NCI-H526 (cell line): ENCODE data around the gene HECTD3.
"Not testable (repeated sequence)": the region's sequence is repeated elsewhere in the genome, so short reads cannot be mapped to it uniquely, and the experiment has no call there.

Source experiments
- DNase-seq, 2 experiments: peaks; one replicate each; lab custom pipeline; 2025; lab: John Stamatoyannopoulos, UW

The HECTD3 gene

DNA sequence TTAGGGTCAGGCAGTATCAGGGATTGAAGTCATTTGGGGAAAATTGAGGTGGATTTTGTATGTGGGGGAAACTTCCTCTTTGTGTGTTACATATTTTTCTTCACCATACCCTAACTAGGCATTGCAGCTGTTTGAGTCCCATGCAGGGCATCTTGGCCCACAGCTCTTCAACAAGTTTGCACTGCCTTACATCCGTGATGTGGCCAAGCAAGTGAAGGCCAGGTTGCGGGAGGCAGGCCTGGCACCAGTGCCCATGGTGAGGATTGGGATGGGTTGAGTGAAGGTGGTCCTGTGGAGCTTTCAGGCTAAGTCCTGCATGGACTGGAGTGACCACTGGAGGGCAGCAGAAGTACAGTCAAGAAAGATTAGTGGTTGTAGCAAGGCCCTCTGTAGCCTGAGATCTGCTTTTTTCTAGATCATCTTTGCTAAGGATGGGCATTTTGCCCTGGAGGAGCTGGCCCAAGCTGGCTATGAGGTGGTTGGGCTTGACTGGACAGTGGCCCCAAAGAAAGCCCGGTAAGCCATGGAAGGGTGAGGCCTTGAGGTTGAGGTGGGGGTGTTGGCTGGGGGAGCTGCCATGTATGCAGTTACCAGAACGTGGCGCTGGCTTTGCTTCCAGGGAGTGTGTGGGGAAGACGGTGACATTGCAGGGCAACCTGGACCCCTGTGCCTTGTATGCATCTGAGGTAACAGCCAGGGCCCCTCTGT, 3.4 kb upstream of the HECTD3 start:
- peak; percentile 78 to 93 for DNase-seq

DNA sequence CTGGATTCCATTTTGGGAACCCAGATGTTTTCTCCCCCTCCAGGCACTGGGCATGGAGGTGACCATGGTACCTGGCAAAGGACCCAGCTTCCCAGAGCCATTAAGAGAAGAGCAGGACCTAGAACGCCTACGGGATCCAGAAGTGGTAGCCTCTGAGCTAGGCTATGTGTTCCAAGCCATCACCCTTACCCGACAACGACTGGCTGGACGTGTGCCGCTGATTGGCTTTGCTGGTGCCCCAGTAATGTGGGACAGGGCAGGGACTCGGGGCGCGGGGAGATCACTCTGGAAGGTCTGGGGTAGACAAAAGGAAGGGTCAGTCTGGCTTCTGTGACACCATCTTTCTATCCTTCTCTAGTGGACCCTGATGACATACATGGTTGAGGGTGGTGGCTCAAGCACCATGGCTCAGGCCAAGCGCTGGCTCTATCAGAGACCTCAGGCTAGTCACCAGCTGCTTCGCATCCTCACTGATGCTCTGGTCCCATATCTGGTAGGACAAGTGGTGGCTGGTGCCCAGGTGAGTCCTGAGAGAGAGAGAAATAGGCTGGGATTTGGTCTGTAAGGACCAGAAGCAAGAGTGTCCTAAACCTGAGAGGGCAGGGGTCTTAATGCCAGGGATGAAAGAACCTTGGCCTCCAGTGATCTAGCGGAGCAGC, 2.6 kb upstream of the HECTD3 start:
- DNase-seq, result no peak

DNA sequence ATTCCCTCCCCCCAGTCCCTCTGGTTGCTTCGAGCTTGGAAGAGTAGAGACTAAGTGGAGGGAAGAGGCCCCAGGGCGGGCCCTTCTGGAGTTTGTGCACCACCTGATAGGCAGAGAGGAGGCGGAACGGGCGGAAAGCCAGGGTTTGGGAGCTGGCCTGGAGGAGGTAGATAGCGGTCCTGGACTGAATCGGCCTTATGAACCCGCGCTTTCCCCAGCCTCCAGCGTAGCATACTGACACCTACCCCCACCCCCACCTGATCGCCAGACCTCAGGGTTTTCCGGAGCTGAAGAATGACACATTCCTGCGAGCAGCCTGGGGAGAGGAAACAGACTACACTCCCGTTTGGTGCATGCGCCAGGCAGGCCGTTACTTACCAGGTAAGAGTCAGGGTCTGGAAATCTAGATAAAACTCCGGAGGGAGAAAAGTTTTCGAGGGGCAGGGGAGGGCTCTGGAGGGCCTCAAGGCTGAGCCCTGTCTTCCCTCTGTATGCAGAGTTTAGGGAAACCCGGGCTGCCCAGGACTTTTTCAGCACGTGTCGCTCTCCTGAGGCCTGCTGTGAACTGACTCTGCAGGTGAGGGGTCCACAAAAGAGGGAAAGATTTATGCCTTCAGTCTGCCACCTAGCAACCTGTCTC, 1.6 kb upstream of the HECTD3 start:
- DNase-seq, result peak; percentile 35 to 71

DNA sequence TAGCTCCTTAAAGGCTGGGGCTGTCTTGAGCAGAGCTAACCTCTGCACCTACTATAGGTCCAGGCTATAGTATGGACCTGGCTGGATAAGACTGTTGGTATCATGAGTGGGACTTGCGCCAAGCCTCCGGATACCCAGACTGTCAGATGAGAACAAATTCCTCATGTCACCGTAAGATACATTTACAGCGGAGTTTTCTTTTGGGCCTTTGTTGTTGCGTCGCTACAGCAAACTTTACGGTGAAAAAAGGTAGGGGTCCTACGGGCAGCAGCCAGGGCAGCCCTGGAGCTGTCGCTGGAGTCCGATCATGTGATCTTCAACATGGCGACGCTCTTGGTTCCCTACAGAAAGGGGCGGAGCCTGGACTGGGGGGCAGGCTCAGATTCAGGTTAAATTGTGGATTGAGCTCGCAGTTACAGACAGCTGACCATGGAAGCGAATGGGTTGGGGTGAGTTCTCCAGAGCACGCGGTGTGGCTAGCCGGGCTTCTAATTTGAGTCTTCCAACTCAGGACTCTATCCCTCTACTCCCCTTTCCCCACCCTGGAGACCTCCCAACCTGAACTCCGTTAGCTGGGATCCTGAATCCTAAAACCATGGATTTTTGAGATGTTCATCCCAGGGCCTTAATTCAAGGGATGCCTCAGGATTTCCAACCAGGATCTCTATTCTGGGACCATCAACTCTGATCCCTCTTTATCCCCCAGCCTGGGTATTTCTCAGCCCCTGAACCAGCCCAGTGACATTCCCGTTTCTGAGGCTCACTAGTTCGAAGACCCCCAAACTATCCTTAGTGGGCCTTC, 914 bp upstream of the HECTD3 start, which contains the start of gene UROD:
Gene UROD, plus strand, starts transcription at position 418 of the 802 bp plus-strand sequence. Its CDS starts 12 bp downstream, at position 430.
- DNase-seq, result peak; percentile 97 to 99

DNA sequence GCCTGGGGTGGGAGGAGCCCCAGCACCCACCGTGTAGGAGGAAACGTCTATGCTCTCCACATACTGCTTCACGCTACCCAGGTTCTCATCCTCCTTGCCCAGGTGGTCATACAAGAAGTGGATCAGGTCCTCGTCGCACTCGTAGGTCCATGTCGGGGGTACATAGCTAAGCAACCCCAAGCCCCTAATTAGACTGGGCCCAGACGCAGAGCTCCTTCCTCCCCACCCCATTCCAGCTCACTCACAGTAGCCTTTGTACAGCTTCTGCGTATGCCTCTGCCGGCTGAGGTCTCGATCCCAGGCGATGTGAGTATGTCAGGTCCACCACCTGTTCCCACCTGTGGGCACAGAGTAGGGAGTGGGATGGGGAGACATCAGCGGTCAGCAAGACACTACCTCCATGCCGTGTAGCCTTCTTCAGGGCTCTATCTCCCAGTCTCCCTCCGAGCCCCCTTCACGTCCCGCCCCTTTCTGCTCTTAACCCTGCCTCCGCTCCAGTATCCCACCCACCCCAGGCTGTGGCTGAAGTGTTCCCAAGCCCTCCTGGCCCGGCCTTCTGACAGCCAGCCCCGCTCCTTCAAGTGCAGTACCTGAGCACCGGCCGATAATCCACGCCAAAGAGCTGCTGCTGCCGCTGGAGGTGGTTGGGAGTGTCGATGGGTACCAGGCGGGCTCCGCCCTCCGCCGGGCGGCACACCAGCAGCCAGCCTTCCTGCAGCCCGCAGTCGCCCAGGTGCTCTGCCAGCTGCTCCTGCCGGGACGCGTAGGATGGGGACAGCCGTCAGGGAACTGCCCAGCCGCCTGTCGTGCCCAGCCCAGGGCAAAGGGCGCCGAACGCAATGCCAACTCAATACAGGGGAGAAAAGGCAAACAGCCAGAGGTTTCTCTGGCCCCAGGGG, 919 bp downstream of the HECTD3 start:
- DNase-seq, result peak; percentile 47 to 88

DNA sequence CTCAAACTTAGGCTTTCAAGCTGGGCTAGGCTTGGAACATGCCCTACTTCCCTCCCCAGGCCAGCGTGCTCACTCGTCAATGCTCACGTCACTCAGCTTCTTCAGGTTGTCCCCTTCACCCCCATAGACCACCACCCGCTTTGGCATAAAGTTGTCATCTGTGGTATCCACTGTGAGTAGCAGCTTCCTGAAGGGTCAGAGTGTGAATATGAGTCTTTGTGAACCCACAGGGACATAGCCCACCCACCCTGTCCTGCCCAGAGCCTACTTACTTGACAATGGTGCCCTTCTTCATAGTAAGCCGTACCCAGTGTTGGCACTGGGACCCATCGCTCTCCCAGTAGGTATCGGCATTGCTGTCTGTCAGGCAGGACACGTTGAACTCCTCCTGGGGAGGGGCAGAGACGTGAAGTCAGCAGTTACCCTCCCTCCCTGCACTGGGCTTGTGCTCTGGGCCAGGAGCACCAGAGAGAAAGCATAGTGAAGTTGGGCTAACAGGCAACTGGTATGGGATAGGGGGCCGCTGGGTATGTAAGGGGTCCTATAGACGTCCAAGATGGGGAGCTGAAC, 1.7 kb downstream of the HECTD3 start:
- no peak for DNase-seq

DNA sequence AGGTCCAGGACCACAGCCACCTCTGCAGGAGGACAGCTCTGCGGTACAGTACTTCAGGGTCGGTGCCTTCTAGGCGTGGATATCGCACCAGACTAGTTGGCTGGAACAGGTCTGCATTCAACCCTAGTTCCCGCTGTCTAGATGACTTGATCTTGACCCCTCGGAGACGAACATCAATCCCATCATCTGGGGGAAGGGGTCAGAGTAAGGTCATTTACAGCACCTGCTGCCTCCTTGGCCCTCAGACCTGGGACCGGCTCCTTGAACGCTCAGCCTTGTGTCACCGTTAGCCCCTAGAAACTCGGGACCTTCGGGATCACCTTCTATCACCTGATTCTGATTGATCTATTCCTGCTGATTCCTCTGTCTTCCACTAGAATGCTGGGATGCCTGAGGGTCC, 2.6 kb downstream of the HECTD3 start:
- no peak for DNase-seq

DNA sequence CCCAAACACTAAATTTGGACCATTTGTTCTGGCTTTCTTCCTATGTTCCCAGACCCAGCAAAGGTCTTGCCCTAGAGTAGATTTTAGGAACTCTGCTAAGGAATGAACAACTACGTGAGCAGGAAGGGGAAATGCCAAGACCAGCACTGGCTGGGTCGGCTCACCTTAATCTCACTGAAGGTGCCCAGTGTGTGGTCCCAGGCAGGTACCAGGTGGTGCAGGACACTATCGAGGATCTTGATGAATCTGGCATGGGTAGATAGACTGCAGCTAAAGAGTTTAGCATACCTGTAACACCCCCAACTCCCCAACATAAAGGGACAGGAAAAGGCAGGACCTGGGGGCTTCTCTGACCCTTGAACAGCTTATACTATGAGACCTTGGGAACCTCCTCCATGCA, 3.0 kb downstream of the HECTD3 start:
- no peak for DNase-seq

DNA sequence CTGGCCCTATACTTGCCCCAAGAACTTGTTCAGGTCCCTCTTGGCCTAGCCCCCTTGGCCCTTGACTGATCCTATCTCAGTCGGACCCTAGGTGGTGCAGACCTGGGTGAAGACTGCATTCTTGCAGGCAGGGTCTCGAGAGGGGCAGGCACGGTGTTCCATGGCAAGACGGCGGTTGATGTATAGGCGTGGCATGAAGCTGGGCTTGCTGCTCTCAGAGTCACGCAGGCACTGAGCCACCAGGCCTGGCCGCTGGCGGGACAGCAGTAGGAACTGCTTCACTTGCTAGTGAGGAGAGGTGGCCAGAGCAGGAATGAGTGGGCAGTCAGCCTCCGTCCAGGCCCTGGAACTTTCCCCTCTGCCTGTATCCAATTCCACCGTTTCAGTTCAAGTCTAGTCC, 3.8 kb downstream of the HECTD3 start:
- no peak for DNase-seq

DNA sequence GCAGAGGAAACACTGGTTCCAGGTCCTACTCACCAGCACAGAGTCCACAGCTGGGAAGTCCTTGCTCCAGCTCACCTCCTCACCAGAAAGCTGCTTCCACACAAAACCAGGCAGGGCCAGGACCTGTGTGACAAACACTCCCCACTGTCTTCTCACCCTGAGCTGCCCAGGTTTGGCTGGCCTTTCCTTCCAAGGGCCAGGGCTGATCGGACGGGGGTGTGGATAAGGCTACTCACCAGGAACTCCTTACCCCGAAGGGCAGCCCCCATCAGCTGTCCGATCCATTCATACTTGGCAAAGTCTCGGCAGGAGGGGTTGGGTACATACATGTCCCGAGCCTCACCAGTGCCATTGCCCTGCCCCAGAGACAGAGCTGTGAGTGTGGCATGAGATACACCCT, 5.4 kb downstream of the HECTD3 start:
- no peak for DNase-seq

DNA sequence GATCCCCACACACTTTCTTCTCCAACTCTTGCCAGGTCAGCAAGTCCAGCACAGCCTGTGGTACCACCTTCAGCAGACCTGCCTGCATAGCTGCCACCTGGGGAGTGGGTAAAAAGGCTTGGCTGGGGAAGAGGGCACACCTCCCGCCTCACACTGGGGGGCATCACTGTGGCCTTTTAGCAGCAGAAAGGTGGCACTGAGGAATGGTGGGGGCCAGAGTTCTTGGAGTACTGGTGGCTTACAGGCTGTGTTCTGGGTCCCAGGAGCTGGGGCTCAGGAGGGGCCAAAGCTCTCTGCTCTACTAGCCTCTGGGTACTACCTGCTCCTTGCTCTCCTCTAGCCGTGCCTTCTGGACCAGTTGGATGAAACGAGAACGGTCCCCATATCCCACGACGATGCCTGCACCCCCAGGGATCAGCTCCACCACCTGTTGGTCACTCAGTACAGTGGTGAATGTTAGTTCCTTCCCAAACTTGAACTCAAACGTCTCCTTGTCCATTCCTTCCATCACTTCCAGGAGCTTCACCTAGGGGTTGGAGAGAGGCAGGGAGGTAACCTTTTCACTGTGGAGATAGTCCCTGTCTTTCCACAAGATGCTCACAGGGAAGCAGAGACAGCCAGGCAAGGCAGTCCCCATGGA, 6.7 kb downstream of the HECTD3 start:
- no peak for DNase-seq

DNA sequence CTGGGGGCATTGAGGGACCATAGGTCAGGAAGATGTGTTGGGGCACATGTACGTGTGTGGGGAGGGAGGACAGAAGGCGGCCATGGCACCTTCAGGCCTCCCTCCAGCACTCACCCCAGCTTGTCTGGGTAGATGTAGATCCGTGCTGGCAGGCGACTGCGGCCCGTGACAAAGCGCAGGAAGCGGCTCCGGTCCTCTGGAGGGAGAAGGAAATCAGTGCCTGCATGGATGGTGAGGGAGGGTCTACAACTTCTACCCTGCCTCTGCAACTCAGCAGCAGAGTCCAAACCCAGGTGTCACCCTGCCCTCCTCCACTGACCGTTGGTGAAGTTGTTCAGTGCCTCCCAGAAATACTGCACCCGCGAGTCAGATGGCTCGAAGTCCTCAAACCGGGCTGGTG, 7.4 kb downstream of the HECTD3 start:
- DNase-seq, result no peak

DNA sequence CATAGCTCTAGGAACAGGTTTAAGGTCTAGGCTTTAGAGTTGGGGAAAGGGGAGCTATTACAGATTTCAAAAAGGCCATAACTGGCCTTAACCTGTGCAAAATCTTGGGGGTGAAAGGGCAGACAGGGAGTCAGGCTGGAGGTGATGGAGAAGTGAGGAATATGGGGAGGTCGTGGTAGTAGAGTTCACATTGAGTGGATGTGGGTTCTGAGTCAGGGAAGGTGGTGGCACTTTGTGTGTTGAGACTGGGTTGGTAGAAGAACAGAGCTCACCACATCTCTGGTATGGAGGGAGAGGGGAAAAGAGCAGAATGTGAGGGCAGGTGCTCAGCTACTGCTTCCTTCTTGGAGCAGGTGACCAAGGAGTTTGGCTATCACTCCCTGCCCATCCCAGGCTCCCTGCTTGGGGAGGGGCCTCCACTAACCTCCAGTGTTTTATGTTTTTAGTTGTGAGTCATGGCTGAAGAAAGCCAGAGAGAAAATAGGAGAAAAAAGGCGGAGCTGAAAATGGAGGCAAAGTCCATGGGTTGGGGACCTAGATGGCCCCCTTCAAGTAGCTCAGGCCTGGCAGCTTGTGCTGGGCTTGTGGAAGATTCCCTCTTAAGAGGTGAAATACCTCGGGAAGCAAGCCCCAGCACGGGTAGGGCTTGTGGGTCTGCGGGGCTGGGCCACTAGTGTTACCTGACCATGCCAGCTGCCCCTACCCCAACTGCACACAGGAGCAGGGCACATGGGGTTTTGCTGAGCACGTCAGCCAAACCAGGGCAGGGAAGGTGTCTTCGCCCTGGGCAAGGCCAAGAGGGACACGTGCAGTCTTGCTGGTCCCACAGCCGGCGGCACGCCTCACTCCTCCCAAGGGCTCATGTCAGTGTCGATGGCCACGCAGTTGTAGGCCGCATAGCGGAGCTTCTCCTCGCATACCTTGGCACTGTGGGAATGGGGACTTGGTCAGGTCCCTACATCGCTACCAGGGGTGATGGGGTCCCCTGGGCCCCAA, 8.2 kb downstream of the HECTD3 start:
- DNase-seq, result no peak

DNA sequence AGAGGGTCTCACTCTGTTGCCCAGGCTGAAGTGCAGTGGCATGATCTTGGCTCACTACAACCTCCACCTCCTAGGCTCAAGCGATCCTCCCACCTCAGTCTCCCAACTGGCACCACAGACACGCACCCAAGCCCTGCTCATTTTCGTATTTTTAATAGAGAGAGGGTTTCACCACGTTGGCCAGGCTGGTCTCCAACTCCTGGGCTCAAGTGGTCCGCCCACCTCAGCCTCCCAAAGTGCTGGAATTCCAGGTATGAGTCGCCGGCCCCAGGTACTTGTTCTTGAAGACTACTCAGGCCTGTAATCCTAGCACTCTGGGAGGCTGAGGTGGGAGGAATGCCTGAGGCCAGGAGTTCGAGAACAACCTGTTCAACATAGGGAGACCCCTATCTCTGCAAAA, 9.5 kb downstream of the HECTD3 start:
- not testable (repeated sequence) for DNase-seq

DNA sequence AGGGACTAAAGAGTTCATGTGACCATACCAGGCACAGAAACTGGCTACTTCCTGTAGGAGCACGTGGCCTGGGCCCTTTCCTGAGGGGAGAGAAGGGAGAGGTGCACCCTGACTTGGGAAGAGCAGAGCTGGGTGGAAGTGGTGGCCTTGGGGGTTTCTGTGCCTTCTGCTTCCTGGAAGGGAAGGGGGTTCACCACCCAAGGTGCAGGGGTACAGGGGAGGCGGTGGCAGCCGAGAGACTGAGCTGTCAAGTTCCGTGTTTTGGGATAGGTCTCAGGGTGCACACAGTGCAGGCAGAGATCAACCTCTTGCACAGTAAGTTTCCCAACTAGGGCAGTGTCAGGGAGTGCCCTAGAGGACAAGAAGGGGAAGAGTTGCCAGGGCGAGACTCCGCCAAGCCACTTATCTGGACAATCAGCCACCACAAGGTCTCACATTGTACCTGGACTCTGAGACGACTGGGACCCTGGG, 10.1 kb downstream of the HECTD3 start:
- no peak for DNase-seq

DNA sequence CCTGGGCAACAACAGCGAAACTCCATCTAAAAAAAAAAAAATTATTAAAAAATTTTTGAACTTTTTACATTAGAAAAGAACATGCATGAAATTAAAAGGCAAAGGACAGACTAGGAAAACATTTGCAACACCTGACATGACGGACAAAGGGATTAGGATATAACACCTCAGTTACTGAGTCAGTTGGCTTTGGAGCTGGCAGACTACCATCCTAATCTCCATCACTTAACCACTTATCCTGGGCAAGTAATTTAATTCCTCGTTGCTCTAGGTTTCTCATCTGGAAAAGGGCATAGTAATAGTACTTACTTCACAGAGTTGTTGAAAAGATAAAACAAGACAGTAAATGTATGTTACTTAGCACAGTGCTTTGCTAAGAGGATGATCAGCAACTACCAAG, 11.9 kb downstream of the HECTD3 start:
- no peak for DNase-seq

DNA sequence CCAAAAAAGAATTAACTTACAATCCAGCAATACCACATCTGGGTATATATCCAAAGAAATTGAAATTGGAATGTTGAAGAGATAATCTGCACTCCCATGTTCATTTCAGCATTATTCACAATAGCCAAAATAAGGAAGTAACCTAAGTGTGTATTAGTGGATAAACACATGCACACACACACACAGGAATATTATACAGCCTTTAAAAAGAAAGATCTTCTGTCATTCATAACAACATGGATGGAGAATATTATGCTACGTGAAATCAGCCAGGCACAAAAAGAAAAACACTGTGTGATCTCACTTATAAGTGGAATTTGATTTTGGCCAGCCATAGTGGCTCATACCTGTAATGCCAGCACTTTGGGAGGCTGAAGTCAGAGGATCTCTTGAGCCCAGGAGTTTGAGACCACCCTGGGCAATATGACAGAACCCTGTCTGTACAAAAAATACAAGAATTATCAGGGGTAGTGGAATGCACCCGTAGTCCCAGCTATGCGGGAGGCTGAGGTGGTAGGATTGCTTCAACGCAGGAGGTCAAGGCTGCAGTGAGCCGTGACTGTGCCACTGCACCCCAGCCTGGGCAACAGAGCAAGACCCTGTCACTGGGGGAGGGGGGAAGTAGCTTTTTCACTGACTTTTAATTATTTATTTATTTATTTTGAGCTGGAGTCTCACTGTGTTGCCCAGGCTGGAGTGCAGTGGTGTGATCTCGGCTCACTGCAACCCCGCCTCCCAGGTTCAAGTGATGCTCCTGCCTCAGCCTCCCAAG, 15.5 kb downstream of the HECTD3 start:
- DNase-seq, result no peak

DNA sequence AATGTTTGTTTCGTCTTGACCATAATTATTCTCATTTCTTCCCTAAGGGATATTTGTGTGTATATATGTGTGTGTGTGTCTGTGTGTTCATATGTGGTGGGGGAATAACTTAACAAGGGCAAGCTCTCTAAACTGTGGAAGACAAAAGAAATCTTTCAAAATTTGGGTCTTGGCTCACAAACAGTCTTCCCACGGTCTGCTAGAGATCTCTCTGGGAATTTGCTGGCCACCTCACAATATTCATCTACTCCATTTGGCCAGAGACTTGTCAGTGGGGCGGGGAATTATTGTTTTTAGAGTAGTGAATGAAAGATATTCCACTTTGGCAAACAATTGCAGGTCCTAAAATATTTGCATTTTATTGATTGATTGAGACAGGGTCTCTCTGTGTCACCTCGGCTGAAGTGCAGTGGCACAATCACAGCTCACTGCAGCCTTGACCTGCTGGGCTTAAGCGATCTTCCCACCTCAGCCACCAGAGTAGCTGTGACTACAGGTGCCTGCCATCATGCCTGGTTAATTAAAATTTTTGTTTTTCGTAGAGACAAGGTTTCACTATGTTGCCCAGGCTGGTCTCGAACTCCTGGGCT, 16.7 kb downstream of the HECTD3 start:
- no peak for DNase-seq
